Left lung (tissue), 10 donors: Measurements from ENCODE around the gene FHIT. TPM values are rescaled to one million over a fixed set of nuclear protein-coding genes. Genes with fewer than 3 reads are reported as not detected.
A peak's percentile ranks its signal among the peaks of the same experiment; 100 is the strongest.

Experiments
- ATAC-seq: fragments of 200-7000 bp; cut with Tn5 transposase; one replicate; pipeline ENCODE4 v1.9.1; 2020; ENCODE audit warnings: moderate library complexity
- DNase-seq, 4 donors: peaks; one replicate each; pipeline ENCODE4 v3.0.0-alpha.2; 2013 to 2020
- H3K27ac ChIP-seq, 2 donors: fragments of 200-600 bp; sonication (generic) in 1 of 2; one replicate each; pipeline versions ENCODE4 v1.5.0 to v1.8.0; 2020 to 2021
- H3K27me3 ChIP-seq, 2 donors: fragments of 200-600 bp; sonication (generic) in 1 of 2; one replicate each; pipeline versions ENCODE4 v1.5.0 to v1.8.0; 2020 to 2021
- H3K36me3 ChIP-seq, 2 donors: fragments of 200-600 bp; sonication (generic) in 1 of 2; one replicate each; pipeline versions ENCODE4 v1.5.0 to v1.8.0; 2020 to 2021
- H3K4me1 ChIP-seq, 2 donors: fragments of 200-600 bp; one replicate each; pipeline ENCODE4 v1.8.0; 2021
- H3K4me3 ChIP-seq, 2 donors: fragments of 200-600 bp; sonication (generic) in 1 of 2; one replicate each; pipeline versions ENCODE4 v1.5.0 to v1.8.0; 2020 to 2021; ENCODE audit warnings: mild to moderate bottlenecking in 1 of 2
- H3K9me3 ChIP-seq, 2 donors: fragments of 200-600 bp; sonication (generic) in 1 of 2; one replicate each; pipeline versions ENCODE4 v1.5.0 to v1.8.0; 2020 to 2021
- intact Hi-C, 2 donors: fragments of 100-400 bp; cut with DNase I; formaldehyde crosslinking; loops; one replicate each; pipeline versions ENCODE4 v1.11.2 to v1.14.2; 2022
- polyA plus RNA-seq, 6 donors: library from polyadenylated mRNA; unstranded; fragments of 120-200 nt; gene quantifications; one replicate each; pipeline ENCODE4 v1.2.1, GENCODE V29; 2013; ENCODE audit not compliant: insufficient read length in 6 of 6
- total RNA-seq, 2 donors: library from RNA; stranded (reverse); fragmentation: NEBNext Ultra II Directional; extraction: Animal tissue kit (Norgen Biotek cat#: 25700); gene quantifications; one replicate each; pipeline ENCODE4 v1.2.1, GENCODE V29; 2021
- TF ChIP-seq, protein P1 (sequence below), 2 donors: fragments of 200-600 bp; sonication (generic) in 1 of 2; IDR thresholded peaks; one replicate each; pipeline versions ENCODE4 v1.5.0 to v1.8.0; 2021; ENCODE audit warnings: antibody characterized with exemption in 2 of 2
- donor health status: DM: no; HTN: yes; CAD: no.
- donor health status: DM: no; HTN: no; CAD: no.

The FHIT gene
- total and polyA plus RNA-seq, 8 donors: 8.5 to 16.3 (median 9.7) TPM

DNA sequence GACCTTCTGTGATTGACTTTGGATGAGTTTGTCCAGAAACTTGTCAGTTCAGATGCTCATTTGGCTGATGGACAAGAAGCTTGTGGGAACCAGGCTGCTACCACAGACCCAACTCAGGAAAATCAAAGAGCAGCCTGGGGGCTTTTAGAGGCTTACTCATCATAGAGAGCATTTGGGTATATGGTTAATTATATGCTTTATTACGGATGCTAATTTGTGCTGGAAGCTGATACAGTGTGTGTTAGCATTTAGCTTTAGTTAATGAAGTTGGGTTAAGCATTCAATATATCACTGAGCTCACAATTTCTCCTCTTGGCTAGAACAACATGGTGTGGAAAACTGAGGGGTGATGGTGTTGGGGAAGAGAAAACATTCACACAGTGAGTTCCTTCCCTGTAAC, 1537.2 kb downstream of the FHIT start:
- TF ChIP-seq, protein P1, sequence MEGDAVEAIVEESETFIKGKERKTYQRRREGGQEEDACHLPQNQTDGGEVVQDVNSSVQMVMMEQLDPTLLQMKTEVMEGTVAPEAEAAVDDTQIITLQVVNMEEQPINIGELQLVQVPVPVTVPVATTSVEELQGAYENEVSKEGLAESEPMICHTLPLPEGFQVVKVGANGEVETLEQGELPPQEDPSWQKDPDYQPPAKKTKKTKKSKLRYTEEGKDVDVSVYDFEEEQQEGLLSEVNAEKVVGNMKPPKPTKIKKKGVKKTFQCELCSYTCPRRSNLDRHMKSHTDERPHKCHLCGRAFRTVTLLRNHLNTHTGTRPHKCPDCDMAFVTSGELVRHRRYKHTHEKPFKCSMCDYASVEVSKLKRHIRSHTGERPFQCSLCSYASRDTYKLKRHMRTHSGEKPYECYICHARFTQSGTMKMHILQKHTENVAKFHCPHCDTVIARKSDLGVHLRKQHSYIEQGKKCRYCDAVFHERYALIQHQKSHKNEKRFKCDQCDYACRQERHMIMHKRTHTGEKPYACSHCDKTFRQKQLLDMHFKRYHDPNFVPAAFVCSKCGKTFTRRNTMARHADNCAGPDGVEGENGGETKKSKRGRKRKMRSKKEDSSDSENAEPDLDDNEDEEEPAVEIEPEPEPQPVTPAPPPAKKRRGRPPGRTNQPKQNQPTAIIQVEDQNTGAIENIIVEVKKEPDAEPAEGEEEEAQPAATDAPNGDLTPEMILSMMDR (IDR thresholded peaks at IDR 0.05): no peak
- DNase-seq (no peak), ATAC-seq (no peak)
- Histone ChIP-seq H3K4me1 (no peaks in the 10 kb centered on the region), H3K4me3 (no peak overlapping the region), H3K36me3 (no peaks in the 10 kb centered on the region), H3K27ac (no peak overlapping the region), H3K9me3 (no peaks in the 10 kb centered on the region), H3K27me3 (no peaks in the 10 kb centered on the region)
- intact Hi-C loops: no loop called here

DNA sequence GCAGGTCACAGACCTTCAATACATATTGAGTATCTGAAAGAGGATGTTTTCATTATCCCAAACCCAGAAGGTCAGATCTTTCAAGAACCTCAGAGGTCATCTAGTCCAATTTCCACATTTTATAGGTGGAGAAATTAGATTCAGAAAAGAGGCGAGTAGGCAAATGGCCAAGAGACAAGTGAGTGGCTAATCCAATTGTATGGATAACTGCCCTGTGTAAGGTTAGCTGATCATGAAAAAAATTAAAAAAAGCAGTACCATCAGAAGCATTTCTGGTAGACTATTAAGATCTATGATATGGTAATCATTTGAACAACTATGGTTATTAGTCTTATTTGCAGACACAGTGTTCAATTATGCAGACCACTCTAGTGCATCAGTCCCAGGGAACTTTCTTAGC, 1540.7 kb downstream of the FHIT start:
- H3K36me3 ChIP-seq: no peaks in the 10 kb centered on the region
- H3K9me3 ChIP-seq: no peaks in the 10 kb centered on the region
- H3K27me3 ChIP-seq: no peaks in the 10 kb centered on the region
- intact Hi-C loops: no loop called here
- peak overlapping the region in 1 of 2 donors; percentile 73 for H3K27ac ChIP-seq
- H3K4me3 ChIP-seq: no peak overlapping the region
- no peaks in the 10 kb centered on the region for H3K4me1 ChIP-seq
- no peak for DNase-seq
- no peak for ATAC-seq
- TF ChIP-seq, protein P1 (IDR thresholded peaks at IDR 0.05): no peak

DNA sequence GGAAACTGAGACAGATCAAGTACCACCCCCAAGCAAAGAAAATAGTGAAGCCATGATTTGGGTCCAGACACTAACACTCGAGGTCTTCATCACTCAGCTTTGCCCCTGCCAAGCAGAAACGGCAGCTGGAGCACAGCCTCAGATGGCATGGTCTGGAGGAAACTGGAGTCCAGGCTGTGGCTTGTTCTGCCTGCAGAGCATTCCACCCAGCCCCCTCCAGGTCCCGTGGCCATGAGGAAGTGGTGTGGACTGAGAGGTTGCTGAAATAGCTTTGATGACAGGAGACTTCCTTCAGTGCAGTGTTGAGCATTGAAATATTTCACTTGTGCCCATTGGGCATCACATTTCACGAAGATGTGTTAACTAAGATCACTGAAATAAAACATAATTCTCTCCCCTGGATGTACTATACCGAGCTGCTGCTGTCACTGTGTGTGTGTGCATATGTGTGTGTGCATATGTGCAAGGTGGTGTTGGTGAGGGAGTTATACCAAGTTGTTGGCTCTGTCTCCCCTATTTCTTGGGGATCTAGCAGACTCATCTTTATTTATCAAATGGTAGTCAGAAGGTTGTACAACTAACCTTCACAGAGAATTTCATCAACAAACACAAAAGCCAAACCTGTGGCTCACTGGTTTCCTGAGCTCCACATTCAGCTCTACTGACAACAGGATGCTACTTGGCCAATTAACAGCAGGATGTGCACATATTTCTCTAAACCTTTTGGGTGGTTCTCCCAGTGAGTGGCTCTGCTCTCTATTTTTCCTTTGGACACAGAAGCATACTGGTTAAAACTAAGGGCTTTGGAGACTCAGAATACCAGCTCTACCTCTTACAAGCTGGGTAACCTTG, 1541.3 kb downstream of the FHIT start:
- peak; percentile 79 for ATAC-seq
- intact Hi-C loops: no loop called here
- TF ChIP-seq, protein P1 (IDR thresholded peaks at IDR 0.05): no peak

DNA sequence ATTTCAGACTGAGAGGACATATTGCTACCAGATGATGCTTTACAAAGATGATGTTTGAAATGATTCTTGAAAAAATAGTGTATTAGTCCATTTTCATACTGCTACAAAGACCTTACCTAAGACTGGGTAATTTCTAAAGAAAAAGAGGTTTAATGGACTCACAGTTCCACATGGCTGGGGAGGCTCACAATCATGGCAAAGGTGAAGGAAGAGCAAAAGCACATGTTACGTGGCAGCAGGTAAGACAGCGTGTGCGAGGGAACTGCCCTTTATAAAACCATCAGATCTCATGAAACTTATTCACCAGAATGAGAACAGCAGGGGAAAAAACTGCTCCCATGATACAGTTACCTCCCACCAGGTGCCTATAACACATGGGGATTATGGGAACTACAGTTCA, 1543.0 kb downstream of the FHIT start:
- H3K36me3 ChIP-seq: no peaks in the 10 kb centered on the region
- intact Hi-C loops: no loop called here
- no peak overlapping the region for H3K27ac ChIP-seq
- H3K4me3 ChIP-seq: no peak overlapping the region
- H3K27me3 ChIP-seq: no peaks in the 10 kb centered on the region
- no peaks in the 10 kb centered on the region for H3K9me3 ChIP-seq
- no peaks in the 10 kb centered on the region for H3K4me1 ChIP-seq
- ATAC-seq: no peak
- TF ChIP-seq, protein P1 (IDR thresholded peaks at IDR 0.05): no peak
- no peak for DNase-seq

More for the DNA sequence above, 1541.3 kb downstream of the FHIT start:
- no peaks in the 10 kb centered on the region for H3K36me3 ChIP-seq
- H3K27ac ChIP-seq: peak overlapping the region in 1 of 2 donors; percentile 73
- no peaks in the 10 kb centered on the region for H3K9me3 ChIP-seq
- H3K27me3 ChIP-seq: no peaks in the 10 kb centered on the region
- H3K4me3 ChIP-seq: no peak overlapping the region
- no peaks in the 10 kb centered on the region for H3K4me1 ChIP-seq
- DNase-seq: peak in 2 of 4 donors; percentile 75 to 86

DNA sequence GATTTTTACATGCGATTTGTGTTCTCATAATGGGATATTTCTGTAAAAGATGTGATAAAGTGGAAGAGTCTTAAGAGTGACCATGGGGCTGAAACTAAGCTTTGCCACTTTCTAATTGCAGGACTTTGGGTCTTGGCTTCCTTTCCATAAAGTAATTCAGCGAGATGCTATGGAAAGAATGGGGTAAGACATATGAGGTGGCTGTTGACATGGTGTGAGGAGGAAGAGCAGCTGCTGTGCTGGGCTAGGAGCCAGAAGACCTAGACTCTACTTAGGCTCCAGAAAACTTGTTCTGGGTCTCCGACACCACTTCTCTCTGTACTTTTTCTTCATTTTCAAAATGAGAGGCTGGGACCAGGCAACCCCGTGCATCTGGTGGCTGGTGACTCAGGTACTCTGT, 1547.0 kb downstream of the FHIT start:
- intact Hi-C loops: no loop called here
- DNase-seq (peak in 2 of 4 donors; percentile 64 to 73), ATAC-seq (no peak)
- no peaks in the 10 kb centered on the region for H3K36me3 ChIP-seq
- H3K4me3 ChIP-seq: no peak overlapping the region
- H3K4me1 ChIP-seq: no peaks in the 10 kb centered on the region
- no peak overlapping the region for H3K27ac ChIP-seq
- no peaks in the 10 kb centered on the region for H3K27me3 ChIP-seq
- H3K9me3 ChIP-seq: no peaks in the 10 kb centered on the region
- TF ChIP-seq, protein P1 (IDR thresholded peaks at IDR 0.05): no peak
